Mesendoderm (in vitro differentiated cells): ENCODE measurements around the gene NFIA.

Experiments
- DNase-seq: peaks from one replicate; pipeline ENCODE4 v3.0.0; 2013
- H2AK5ac ChIP-seq: 2 replicates; pipeline ENCODE4 v1.6.1; 2013; ENCODE audit warnings: low read length, inconsistent platforms
- H2BK120ac ChIP-seq: 2 replicates; pipeline ENCODE4 v1.6.1; 2013; ENCODE audit warnings: low read depth, mild to moderate bottlenecking, low read length, moderate library complexity, mixed read lengths
- H2BK15ac ChIP-seq: replicated peaks from 2 replicates; pipeline ENCODE4 v1.6.1; 2013; ENCODE audit warnings: low read depth, mild to moderate bottlenecking, moderate library complexity
- H2BK5ac ChIP-seq: 2 replicates; pipeline ENCODE4 v1.6.1; 2013; ENCODE audit warnings: low read length, inconsistent platforms
- H3K18ac ChIP-seq: 2 replicates; pipeline ENCODE4 v1.6.1; 2013; ENCODE audit warnings: mild to moderate bottlenecking, low read length, mixed read lengths
- H3K23ac ChIP-seq: one replicate; pipeline ENCODE4 v1.6.1; 2013; ENCODE audit warnings: low read length
- H3K27ac ChIP-seq: 2 replicates; pipeline ENCODE4 v1.5.1; 2013; ENCODE audit warnings: low read depth, mild to moderate bottlenecking, inconsistent platforms, low read length, moderate library complexity
- H3K27me3 ChIP-seq: 2 replicates; pipeline ENCODE4 v1.6.1; 2013; ENCODE audit warnings: low read length, control low read depth, mild to moderate bottlenecking, inconsistent platforms; ENCODE audit not compliant: insufficient read depth, poor library complexity
- H3K36me3 ChIP-seq: 2 replicates; pipeline ENCODE4 v1.6.1; 2013; ENCODE audit warnings: low read length, inconsistent platforms; ENCODE audit not compliant: control insufficient read depth, insufficient read depth
- H3K4ac ChIP-seq: one replicate; pipeline ENCODE4 v1.6.1; 2013; ENCODE audit warnings: low read depth, mild to moderate bottlenecking, low read length, moderate library complexity
- H3K4me1 ChIP-seq: 2 replicates; pipeline ENCODE4 v1.6.1; 2013; ENCODE audit warnings: low read depth, low read length, inconsistent platforms; ENCODE audit not compliant: control insufficient read depth
- H3K4me2 ChIP-seq: 2 replicates; pipeline ENCODE4 v1.6.1; 2013; ENCODE audit warnings: low read length
- H3K4me3 ChIP-seq: 2 replicates; pipeline ENCODE4 v1.5.1; 2013; ENCODE audit warnings: mild to moderate bottlenecking, low read length
- H3K56ac ChIP-seq: one replicate; pipeline ENCODE4 v1.6.1; 2013; ENCODE audit warnings: low read length
- H3K79me1 ChIP-seq: 2 replicates; pipeline ENCODE4 v1.6.1; 2013; ENCODE audit warnings: low read length, inconsistent platforms
- H3K79me2 ChIP-seq: 2 replicates; pipeline ENCODE4 v1.6.1; 2013; ENCODE audit warnings: mild to moderate bottlenecking, low read length; ENCODE audit not compliant: control insufficient read depth, insufficient read depth
- H3K9ac ChIP-seq: 2 replicates; pipeline ENCODE4 v1.6.1; 2013; ENCODE audit warnings: low read length, inconsistent platforms
- H4K5ac ChIP-seq: one replicate; pipeline ENCODE4 v1.6.1; 2013; ENCODE audit warnings: low read length
- H4K8ac ChIP-seq: one replicate; pipeline ENCODE4 v1.6.1; 2013; ENCODE audit warnings: low read depth, mild to moderate bottlenecking, control low read depth, low read length, moderate library complexity
- WGBS: extraction: QIAGEN DNeasy Blood & Tissue Kit; methylation state at CpG from one replicate; pipeline ENCODE4 v1.1.7; 2013; ENCODE audit warnings: low lambda C conversion rate, missing lambda C conversion rate; ENCODE audit not compliant: insufficient coverage; ENCODE audit errors: extremely low coverage; 5-methylcytosine and 5-hydroxymethylcytosine counted together

NFIA gene

DNA sequence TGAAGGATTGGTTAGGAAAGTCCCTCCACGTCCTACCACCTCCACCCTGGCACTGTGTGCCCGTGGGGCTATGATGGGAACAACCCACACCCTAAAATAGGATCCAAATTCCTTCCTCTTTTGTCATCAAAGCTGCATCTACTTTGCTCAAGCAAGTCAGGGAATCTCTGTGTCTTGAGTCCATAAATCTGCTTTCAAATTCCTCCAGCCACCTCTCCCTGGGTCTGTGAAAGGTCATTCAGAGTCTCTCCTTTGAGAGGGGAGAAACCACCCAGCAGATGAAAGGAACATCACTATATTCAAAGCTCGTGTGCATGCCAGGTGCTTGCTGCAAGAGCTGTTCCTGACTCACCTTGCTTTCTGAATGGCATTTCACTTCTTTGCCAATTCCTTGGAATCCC lies 399.0 kb downstream of the NFIA start:
- Histone ChIP-seq H3K27ac (no peak overlapping the region), H3K23ac (no peak overlapping the region), H3K36me3 (no peaks in the 10 kb centered on the region), H3K4ac (no peak overlapping the region), H4K5ac (no peak overlapping the region), H3K27me3 (peaks cover 7% of the 10 kb centered on the region), H4K8ac (no peak overlapping the region), H3K56ac (no peak overlapping the region), H2BK15ac (no peak overlapping the region), H2BK120ac (no peak overlapping the region), H2BK5ac (no peak overlapping the region), H3K4me1 (no peaks in the 10 kb centered on the region), H3K4me2 (no peak overlapping the region), H3K18ac (no peak overlapping the region), H2AK5ac (no peak overlapping the region), H3K9ac (no peak overlapping the region), H3K79me1 (no peaks in the 10 kb centered on the region), H3K79me2 (no peaks in the 10 kb centered on the region), H3K4me3 (no peak overlapping the region)
- no peak for DNase-seq
- no CpG with 5 or more reads among the region's 3 CpGs for WGBS

DNA sequence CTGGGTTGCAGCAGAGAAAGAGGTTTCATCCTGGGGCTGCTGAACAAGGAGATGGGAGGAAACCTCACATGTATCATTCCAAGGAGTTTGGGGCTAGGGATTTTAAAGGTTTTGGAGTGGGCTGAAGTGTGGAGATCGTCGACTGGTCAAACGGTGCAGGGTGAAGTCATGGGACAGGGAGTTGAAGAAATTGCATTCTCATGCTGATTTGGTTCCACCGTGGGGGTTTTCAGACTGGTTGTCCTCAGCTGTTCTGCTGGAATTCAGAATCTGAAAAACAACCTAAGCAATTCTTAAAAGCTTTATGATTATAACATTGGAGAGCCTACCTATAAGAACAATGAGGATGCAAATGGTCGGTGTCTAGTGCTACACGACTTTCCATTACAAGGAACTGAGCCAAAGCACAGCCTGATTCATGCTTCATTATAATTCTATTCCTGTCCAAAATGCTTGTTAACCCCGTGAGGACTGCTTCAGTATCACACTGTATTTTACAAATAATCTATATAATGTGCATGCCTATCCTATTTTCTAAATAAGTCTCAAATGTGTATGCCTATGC lies 399.9 kb downstream of the NFIA start:
- Histone ChIP-seq H3K79me2 (no peaks in the 10 kb centered on the region), H3K4me1 (no peaks in the 10 kb centered on the region), H3K9ac (no peak overlapping the region), H3K4me3 (no peak overlapping the region), H3K56ac (no peak overlapping the region), H3K18ac (no peak overlapping the region), H2BK5ac (no peak overlapping the region), H3K36me3 (no peaks in the 10 kb centered on the region), H3K27ac (no peak overlapping the region), H3K4me2 (no peak overlapping the region), H3K79me1 (no peaks in the 10 kb centered on the region), H3K4ac (no peak overlapping the region), H3K27me3 (no peaks in the 10 kb centered on the region), H2BK15ac (no peak overlapping the region), H2BK120ac (no peak overlapping the region), H2AK5ac (no peak overlapping the region), H4K5ac (no peak overlapping the region), H3K23ac (no peak overlapping the region), H4K8ac (no peak overlapping the region)
- WGBS, result no CpG with 5 or more reads among the region's 7 CpGs
- no peak for DNase-seq

DNA sequence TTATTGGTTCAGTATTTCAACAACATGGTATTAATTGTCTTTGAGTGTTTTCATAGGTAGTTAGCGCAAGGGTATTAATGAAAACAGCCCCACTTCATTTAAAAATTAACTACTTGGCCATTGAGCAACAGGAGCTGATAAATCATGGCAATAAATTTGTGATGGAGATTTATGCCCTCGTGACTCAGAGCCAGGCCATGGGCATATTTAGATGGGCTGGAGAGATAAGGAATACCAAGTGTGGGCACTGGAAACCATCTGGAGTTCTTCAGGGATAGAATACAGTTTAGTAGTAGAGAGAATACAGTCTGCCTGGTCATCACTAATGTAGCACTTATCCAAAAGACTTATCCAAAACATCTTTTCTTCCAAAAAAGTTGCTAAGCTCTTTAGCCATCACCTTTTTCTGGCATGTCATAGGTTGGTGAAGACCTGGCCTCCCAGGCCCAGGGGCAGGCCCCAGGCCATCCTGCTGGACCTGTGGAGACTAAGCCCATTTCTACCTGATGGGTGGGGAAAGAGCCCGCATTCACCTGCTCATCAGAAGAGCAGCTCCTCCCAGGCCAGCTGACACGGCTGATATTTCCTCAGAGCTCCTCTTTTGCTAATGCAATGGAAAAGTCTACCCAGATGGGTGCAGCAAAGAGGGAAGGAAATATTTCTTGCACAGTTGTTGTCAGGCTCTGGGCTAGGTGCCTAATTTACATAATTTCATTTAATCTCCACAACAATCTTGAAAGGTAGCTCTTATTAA lies 404.6 kb downstream of the NFIA start:
- H4K5ac ChIP-seq, result no peak overlapping the region
- H3K4me3 ChIP-seq, result no peak overlapping the region
- H3K23ac ChIP-seq, result no peak overlapping the region
- no peak overlapping the region for H3K27ac ChIP-seq
- H2BK5ac ChIP-seq, result no peak overlapping the region
- no peak for DNase-seq
- no peak overlapping the region for H2AK5ac ChIP-seq
- no peaks in the 10 kb centered on the region for H3K36me3 ChIP-seq
- H2BK15ac ChIP-seq, result no peak overlapping the region
- no peak overlapping the region for H2BK120ac ChIP-seq
- no peaks in the 10 kb centered on the region for H3K4me1 ChIP-seq
- no peak overlapping the region for H3K4me2 ChIP-seq
- H3K18ac ChIP-seq, result no peak overlapping the region
- H3K27me3 ChIP-seq, result no peaks in the 10 kb centered on the region
- H3K79me2 ChIP-seq, result no peaks in the 10 kb centered on the region
- H3K4ac ChIP-seq, result no peak overlapping the region
- H4K8ac ChIP-seq, result no peak overlapping the region
- H3K79me1 ChIP-seq, result no peaks in the 10 kb centered on the region
- no peak overlapping the region for H3K56ac ChIP-seq
- no peak overlapping the region for H3K9ac ChIP-seq
- whole genome bisulfite sequencing, result no CpG with 5 or more reads among the region's 4 CpGs

DNA sequence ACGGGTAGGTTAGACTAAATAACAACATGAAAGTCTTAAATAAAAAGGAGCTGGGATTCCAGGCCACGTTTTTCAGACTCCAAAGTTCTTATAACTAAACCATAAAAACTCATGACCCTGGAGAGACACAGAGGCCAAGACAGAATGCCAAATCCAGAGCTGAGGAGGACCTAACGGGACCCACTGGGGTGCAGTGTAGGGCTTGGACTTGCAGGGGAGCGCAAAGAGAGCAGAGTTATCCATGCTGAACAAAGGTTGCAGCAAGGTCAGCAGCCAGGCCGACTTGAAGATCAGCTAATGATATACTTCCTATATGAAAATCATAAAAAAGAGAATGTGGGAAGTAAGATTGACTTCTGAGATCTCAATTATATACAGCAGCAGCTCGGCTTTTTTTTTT lies 405.4 kb downstream of the NFIA start:
- no peak overlapping the region for H4K8ac ChIP-seq
- H3K4me2 ChIP-seq, result no peak overlapping the region
- no peak overlapping the region for H3K56ac ChIP-seq

DNA sequence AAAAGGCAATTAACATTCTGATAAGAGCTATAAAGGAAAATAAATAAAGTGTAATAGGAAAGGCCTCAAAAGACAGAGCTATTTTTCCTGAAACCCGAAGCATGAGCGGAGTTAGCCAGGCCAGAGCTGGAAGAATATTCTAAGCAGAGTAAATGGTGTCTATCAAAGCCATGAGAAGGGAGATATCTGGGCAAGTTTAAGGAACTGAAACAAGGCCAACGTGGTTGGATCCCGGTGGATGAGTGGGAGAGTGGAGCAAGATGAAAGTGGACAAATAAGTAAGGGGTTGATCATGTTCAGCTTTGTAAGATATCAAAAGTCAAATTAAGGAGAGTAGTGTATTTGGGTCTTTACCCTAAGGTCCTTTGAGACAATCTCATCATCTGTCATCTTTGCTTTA lies 408.6 kb downstream of the NFIA start:
- no peak overlapping the region for H4K8ac ChIP-seq
- H3K36me3 ChIP-seq, result no peaks in the 10 kb centered on the region
- H3K79me1 ChIP-seq, result no peaks in the 10 kb centered on the region
- no peak overlapping the region for H3K4me2 ChIP-seq
- H3K18ac ChIP-seq, result no peak overlapping the region
- H2BK120ac ChIP-seq, result no peak overlapping the region
- H2AK5ac ChIP-seq, result no peak overlapping the region
- no peak overlapping the region for H4K5ac ChIP-seq
- no peak overlapping the region for H2BK15ac ChIP-seq
- H2BK5ac ChIP-seq, result no peak overlapping the region
- no peaks in the 10 kb centered on the region for H3K79me2 ChIP-seq
- no peak overlapping the region for H3K4ac ChIP-seq
- H3K56ac ChIP-seq, result no peak overlapping the region
- H3K27ac ChIP-seq, result no peak overlapping the region
- H3K4me1 ChIP-seq, result no peaks in the 10 kb centered on the region
- no CpG with 5 or more reads among the region's 4 CpGs for WGBS
- no peak overlapping the region for H3K9ac ChIP-seq
- H3K27me3 ChIP-seq, result no peaks in the 10 kb centered on the region
- no peak for DNase-seq
- no peak overlapping the region for H3K23ac ChIP-seq
- H3K4me3 ChIP-seq, result no peak overlapping the region

More for the DNA sequence above, 405.4 kb downstream of the NFIA start:
- Histone ChIP-seq H3K4me3 (no peak overlapping the region), H2BK120ac (no peak overlapping the region), H3K9ac (no peak overlapping the region), H2AK5ac (no peak overlapping the region), H4K5ac (no peak overlapping the region), H3K27me3 (no peaks in the 10 kb centered on the region), H3K79me1 (no peaks in the 10 kb centered on the region), H3K4me1 (no peaks in the 10 kb centered on the region), H3K4ac (no peak overlapping the region), H2BK15ac (no peak overlapping the region), H3K23ac (no peak overlapping the region), H3K36me3 (no peaks in the 10 kb centered on the region), H3K18ac (no peak overlapping the region), H3K27ac (no peak overlapping the region), H2BK5ac (no peak overlapping the region), H3K79me2 (no peaks in the 10 kb centered on the region)
- no peak for DNase-seq
- WGBS, result no CpG with 5 or more reads among the region's 6 CpGs

DNA sequence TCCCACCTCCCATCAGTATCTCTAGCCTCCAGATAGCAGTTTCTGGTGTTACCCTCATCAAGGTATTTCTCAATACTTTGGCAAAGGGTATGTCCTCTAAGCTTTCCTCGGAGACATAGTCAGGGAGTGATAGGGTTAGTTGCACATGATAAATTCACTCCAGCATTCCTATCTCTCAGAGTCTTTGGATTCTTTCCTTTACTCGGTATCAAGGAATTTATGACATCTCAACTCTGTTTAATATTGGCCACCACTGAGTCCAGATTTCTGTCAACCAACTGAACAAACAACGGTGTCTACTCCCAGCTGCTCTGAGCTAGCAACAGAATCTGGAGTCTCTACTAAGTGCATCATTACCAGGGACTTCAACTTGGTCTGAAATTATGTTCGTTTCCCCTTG lies 409.1 kb downstream of the NFIA start:
- H2BK120ac ChIP-seq, result no peak overlapping the region
- H3K56ac ChIP-seq, result no peak overlapping the region
- no peak overlapping the region for H3K23ac ChIP-seq
- H3K9ac ChIP-seq, result no peak overlapping the region
- H3K27me3 ChIP-seq, result no peaks in the 10 kb centered on the region
- H2AK5ac ChIP-seq, result no peak overlapping the region
- H3K27ac ChIP-seq, result no peak overlapping the region
- DNase-seq, result no peak
- H3K79me1 ChIP-seq, result no peaks in the 10 kb centered on the region
- no peak overlapping the region for H3K18ac ChIP-seq
- H3K4me1 ChIP-seq, result no peaks in the 10 kb centered on the region
- WGBS, result no CpG with 5 or more reads among the region's 4 CpGs
- no peak overlapping the region for H2BK15ac ChIP-seq
- H4K8ac ChIP-seq, result no peak overlapping the region
- H2BK5ac ChIP-seq, result no peak overlapping the region
- no peak overlapping the region for H3K4me3 ChIP-seq
- H3K4me2 ChIP-seq, result no peak overlapping the region
- H4K5ac ChIP-seq, result no peak overlapping the region
- no peaks in the 10 kb centered on the region for H3K79me2 ChIP-seq
- H3K4ac ChIP-seq, result no peak overlapping the region
- no peaks in the 10 kb centered on the region for H3K36me3 ChIP-seq
